Mesendoderm (in vitro differentiated cells): Measurements from ENCODE around the gene KERA.

Experiments
- DNase-seq: peaks from one replicate; pipeline ENCODE4 v3.0.0; 2013
- H2AK5ac ChIP-seq: 2 replicates; pipeline ENCODE4 v1.6.1; 2013; ENCODE audit warnings: low read length, inconsistent platforms
- H2BK120ac ChIP-seq: 2 replicates; pipeline ENCODE4 v1.6.1; 2013; ENCODE audit warnings: low read depth, mild to moderate bottlenecking, low read length, moderate library complexity, mixed read lengths
- H2BK15ac ChIP-seq: replicated peaks from 2 replicates; pipeline ENCODE4 v1.6.1; 2013; ENCODE audit warnings: low read depth, mild to moderate bottlenecking, moderate library complexity
- H2BK5ac ChIP-seq: 2 replicates; pipeline ENCODE4 v1.6.1; 2013; ENCODE audit warnings: low read length, inconsistent platforms
- H3K18ac ChIP-seq: 2 replicates; pipeline ENCODE4 v1.6.1; 2013; ENCODE audit warnings: mild to moderate bottlenecking, low read length, mixed read lengths
- H3K23ac ChIP-seq: one replicate; pipeline ENCODE4 v1.6.1; 2013; ENCODE audit warnings: low read length
- H3K27ac ChIP-seq: 2 replicates; pipeline ENCODE4 v1.5.1; 2013; ENCODE audit warnings: low read depth, mild to moderate bottlenecking, inconsistent platforms, low read length, moderate library complexity
- H3K27me3 ChIP-seq: 2 replicates; pipeline ENCODE4 v1.6.1; 2013; ENCODE audit warnings: low read length, control low read depth, mild to moderate bottlenecking, inconsistent platforms; ENCODE audit not compliant: insufficient read depth, poor library complexity
- H3K36me3 ChIP-seq: 2 replicates; pipeline ENCODE4 v1.6.1; 2013; ENCODE audit warnings: low read length, inconsistent platforms; ENCODE audit not compliant: control insufficient read depth, insufficient read depth
- H3K4ac ChIP-seq: one replicate; pipeline ENCODE4 v1.6.1; 2013; ENCODE audit warnings: low read depth, mild to moderate bottlenecking, low read length, moderate library complexity
- H3K4me1 ChIP-seq: 2 replicates; pipeline ENCODE4 v1.6.1; 2013; ENCODE audit warnings: low read depth, low read length, inconsistent platforms; ENCODE audit not compliant: control insufficient read depth
- H3K4me2 ChIP-seq: 2 replicates; pipeline ENCODE4 v1.6.1; 2013; ENCODE audit warnings: low read length
- H3K4me3 ChIP-seq: 2 replicates; pipeline ENCODE4 v1.5.1; 2013; ENCODE audit warnings: mild to moderate bottlenecking, low read length
- H3K56ac ChIP-seq: one replicate; pipeline ENCODE4 v1.6.1; 2013; ENCODE audit warnings: low read length
- H3K79me1 ChIP-seq: 2 replicates; pipeline ENCODE4 v1.6.1; 2013; ENCODE audit warnings: low read length, inconsistent platforms
- H3K79me2 ChIP-seq: 2 replicates; pipeline ENCODE4 v1.6.1; 2013; ENCODE audit warnings: mild to moderate bottlenecking, low read length; ENCODE audit not compliant: control insufficient read depth, insufficient read depth
- H3K9ac ChIP-seq: 2 replicates; pipeline ENCODE4 v1.6.1; 2013; ENCODE audit warnings: low read length, inconsistent platforms
- H4K5ac ChIP-seq: one replicate; pipeline ENCODE4 v1.6.1; 2013; ENCODE audit warnings: low read length
- H4K8ac ChIP-seq: one replicate; pipeline ENCODE4 v1.6.1; 2013; ENCODE audit warnings: low read depth, mild to moderate bottlenecking, control low read depth, low read length, moderate library complexity
- WGBS: extraction: QIAGEN DNeasy Blood & Tissue Kit; methylation state at CpG from one replicate; pipeline ENCODE4 v1.1.7; 2013; ENCODE audit warnings: low lambda C conversion rate, missing lambda C conversion rate; ENCODE audit not compliant: insufficient coverage; ENCODE audit errors: extremely low coverage; 5-methylcytosine and 5-hydroxymethylcytosine counted together

KERA gene

GRCh38 chr12:91070936-91071335 is 13.1 kb upstream of the KERA start:
- Histone ChIP-seq H4K8ac (no peak overlapping the region), H2BK15ac (no peak overlapping the region), H3K27ac (no peak overlapping the region), H3K9ac (no peak overlapping the region), H3K79me2 (no peaks in the 10 kb centered on the region), H2BK5ac (no peak overlapping the region), H3K4me1 (no peaks in the 10 kb centered on the region), H3K36me3 (no peaks in the 10 kb centered on the region), H3K4ac (no peak overlapping the region), H2BK120ac (no peak overlapping the region), H2AK5ac (no peak overlapping the region), H3K23ac (no peak overlapping the region), H3K79me1 (no peaks in the 10 kb centered on the region), H3K56ac (no peak overlapping the region), H3K18ac (no peak overlapping the region), H3K27me3 (no peaks in the 10 kb centered on the region), H3K4me2 (no peak overlapping the region), H4K5ac (no peak overlapping the region), H3K4me3 (no peak overlapping the region)
- no peak for DNase-seq

- no peak overlapping the region for H2BK120ac ChIP-seq
- H4K5ac ChIP-seq: no peak overlapping the region
- H3K79me2 ChIP-seq: no peaks in the 10 kb centered on the region
- no peaks in the 10 kb centered on the region for H3K27me3 ChIP-seq
- H3K79me1 ChIP-seq: no peaks in the 10 kb centered on the region
- H3K27ac ChIP-seq: no peak overlapping the region
- no peak overlapping the region for H2AK5ac ChIP-seq
- no peaks in the 10 kb centered on the region for H3K4me1 ChIP-seq
- no peak overlapping the region for H2BK5ac ChIP-seq
- no peak overlapping the region for H4K8ac ChIP-seq
- no peak overlapping the region for H3K18ac ChIP-seq
- H3K4ac ChIP-seq: no peak overlapping the region
- H2BK15ac ChIP-seq: no peak overlapping the region
- no peak overlapping the region for H3K9ac ChIP-seq
- WGBS: no CpG with 5 or more reads among the region's 3 CpGs
- no peak overlapping the region for H3K23ac ChIP-seq
- no peak overlapping the region for H3K56ac ChIP-seq
- DNase-seq: no peak
- H3K4me3 ChIP-seq: no peak overlapping the region
- H3K4me2 ChIP-seq: no peak overlapping the region
- no peaks in the 10 kb centered on the region for H3K36me3 ChIP-seq
These were observed 7.6 kb upstream of the KERA start for GRCh38 chr12:91065396-91065795.

GRCh38 chr12:91064640-91065039 is 6.8 kb upstream of the KERA start:
- no peak overlapping the region for H2AK5ac ChIP-seq
- H3K79me1 ChIP-seq: no peaks in the 10 kb centered on the region
- no peak overlapping the region for H3K4ac ChIP-seq
- H3K23ac ChIP-seq: no peak overlapping the region
- H4K5ac ChIP-seq: no peak overlapping the region
- H3K4me2 ChIP-seq: no peak overlapping the region
- H2BK15ac ChIP-seq: no peak overlapping the region
- H3K4me1 ChIP-seq: no peaks in the 10 kb centered on the region
- no CpG with 5 or more reads among the region's 3 CpGs for WGBS
- H3K36me3 ChIP-seq: no peaks in the 10 kb centered on the region
- no peak overlapping the region for H3K56ac ChIP-seq
- H3K9ac ChIP-seq: no peak overlapping the region
- H2BK5ac ChIP-seq: no peak overlapping the region
- no peak overlapping the region for H4K8ac ChIP-seq
- H3K79me2 ChIP-seq: no peaks in the 10 kb centered on the region
- H2BK120ac ChIP-seq: no peak overlapping the region
- DNase-seq: no peak
- H3K27ac ChIP-seq: no peak overlapping the region
- H3K4me3 ChIP-seq: no peak overlapping the region
- no peak overlapping the region for H3K18ac ChIP-seq
- no peaks in the 10 kb centered on the region for H3K27me3 ChIP-seq

GRCh38 chr12:91061091-91061490 is 3.3 kb upstream of the KERA start:
- H2BK15ac ChIP-seq: no peak overlapping the region
- no peak overlapping the region for H3K18ac ChIP-seq
- H3K56ac ChIP-seq: no peak overlapping the region
- no peak overlapping the region for H2AK5ac ChIP-seq
- no peak overlapping the region for H2BK120ac ChIP-seq
- H3K27ac ChIP-seq: no peak overlapping the region
- no peak overlapping the region for H3K9ac ChIP-seq
- no peak overlapping the region for H4K8ac ChIP-seq
- H3K4me2 ChIP-seq: no peak overlapping the region
- no peak overlapping the region for H3K4ac ChIP-seq
- no peak overlapping the region for H4K5ac ChIP-seq
- DNase-seq: no peak
- H3K4me1 ChIP-seq: no peaks in the 10 kb centered on the region
- no peaks in the 10 kb centered on the region for H3K36me3 ChIP-seq
- H3K27me3 ChIP-seq: no peaks in the 10 kb centered on the region
- WGBS: no CpG with 5 or more reads among the region's 1 CpG
- H2BK5ac ChIP-seq: no peak overlapping the region
- H3K4me3 ChIP-seq: no peak overlapping the region
- H3K79me2 ChIP-seq: no peaks in the 10 kb centered on the region
- H3K23ac ChIP-seq: no peak overlapping the region
- H3K79me1 ChIP-seq: no peaks in the 10 kb centered on the region

- Histone ChIP-seq H3K4me2 (no peak overlapping the region), H3K23ac (no peak overlapping the region), H2BK15ac (no peak overlapping the region), H4K5ac (no peak overlapping the region), H3K18ac (no peak overlapping the region), H3K4ac (no peak overlapping the region), H3K79me1 (no peaks in the 10 kb centered on the region), H3K4me1 (no peaks in the 10 kb centered on the region), H4K8ac (no peak overlapping the region), H3K9ac (no peak overlapping the region), H3K27me3 (no peaks in the 10 kb centered on the region), H3K36me3 (no peaks in the 10 kb centered on the region), H3K4me3 (no peak overlapping the region), H3K79me2 (no peaks in the 10 kb centered on the region), H3K56ac (no peak overlapping the region), H3K27ac (no peak overlapping the region), H2AK5ac (no peak overlapping the region), H2BK120ac (no peak overlapping the region), H2BK5ac (no peak overlapping the region)
- no peak for DNase-seq
These were observed 1.4 kb upstream of the KERA start for GRCh38 chr12:91059211-91059610.

- H3K4ac ChIP-seq: no peak overlapping the region
- no peak overlapping the region for H3K9ac ChIP-seq
- H3K4me3 ChIP-seq: no peak overlapping the region
- no peak for DNase-seq
- no peak overlapping the region for H2BK15ac ChIP-seq
- H3K27me3 ChIP-seq: no peaks in the 10 kb centered on the region
- no peak overlapping the region for H3K56ac ChIP-seq
- H3K79me1 ChIP-seq: no peaks in the 10 kb centered on the region
- no peak overlapping the region for H3K27ac ChIP-seq
- H3K18ac ChIP-seq: no peak overlapping the region
- no peak overlapping the region for H3K4me2 ChIP-seq
- no peak overlapping the region for H2BK5ac ChIP-seq
- H3K36me3 ChIP-seq: no peaks in the 10 kb centered on the region
- no peaks in the 10 kb centered on the region for H3K4me1 ChIP-seq
- WGBS: no CpG with 5 or more reads among the region's 1 CpG
- no peak overlapping the region for H4K8ac ChIP-seq
- H2AK5ac ChIP-seq: no peak overlapping the region
- H2BK120ac ChIP-seq: no peak overlapping the region
- no peaks in the 10 kb centered on the region for H3K79me2 ChIP-seq
- no peak overlapping the region for H3K23ac ChIP-seq
- H4K5ac ChIP-seq: no peak overlapping the region
These were observed 962 bp upstream of the KERA start for GRCh38 chr12:91058786-91059185.
